Measurements from ENCODE around the gene BRD2. TPM values are rescaled to one million over a fixed set of nuclear protein-coding genes. Genes with fewer than 3 reads are reported as not detected.

Gene BRD2
- total RNA-seq, 4 donors from 2014 or later, result 107 to 154 (median 124) TPM

GRCh38 chr6:32949113-32949512 is 19.3 kb upstream of the BRD2 start:
- H3K27me3 ChIP-seq, result peaks cover 4% of the 10 kb centered on the region
- no peak for ATAC-seq
- WGBS, 2 donors (ENCODE audit: low coverage in 1 of 2), result 76 to 92% methylated on average over 2 to 3 of the region's 9 CpGs
- H3K4me3 ChIP-seq, result no peak overlapping the region
- H3K27ac ChIP-seq, result no peak overlapping the region
- peaks cover 0 to 8% (median 0%) of the 10 kb centered on the region in 3 donors for H3K9me3 ChIP-seq
- TF ChIP-seq CTCF (IDR thresholded peaks at IDR 0.05), result no peak
- no peaks in the 10 kb centered on the region for H3K36me3 ChIP-seq
- peaks cover 0 to 19% (median 0%) of the 10 kb centered on the region in 3 donors for H3K4me1 ChIP-seq

GRCh38 chr6:32950010-32950409 is 18.4 kb upstream of the BRD2 start:
- no peak for ATAC-seq
- H3K27me3 ChIP-seq, result peaks cover 4% of the 10 kb centered on the region
- 75 to 94% methylated on average over 3 of the region's 3 CpGs for WGBS, 2 donors (ENCODE audit: low coverage in 1 of 2)
- no peaks in the 10 kb centered on the region for H3K36me3 ChIP-seq
- no peak for TF ChIP-seq POLR2AphosphoS5 (IDR thresholded peaks at IDR 0.05)
- no peak for TF ChIP-seq EP300 (IDR thresholded peaks at IDR 0.05)
- TF ChIP-seq POLR2A (IDR thresholded peaks at IDR 0.05), result no peak
- no peak for TF ChIP-seq CTCF (IDR thresholded peaks at IDR 0.05)
- peaks cover 0 to 8% (median 0%) of the 10 kb centered on the region in 3 donors for H3K9me3 ChIP-seq
- H3K4me3 ChIP-seq, result no peak overlapping the region
- peaks cover 0 to 19% (median 0%) of the 10 kb centered on the region in 3 donors for H3K4me1 ChIP-seq
- no peak overlapping the region for H3K27ac ChIP-seq

- Histone ChIP-seq H3K4me3 (no peak overlapping the region), H3K27me3 (peaks cover under 1% of the 10 kb centered on the region), H3K9me3 (peaks cover 0 to 8% (median 0%) of the 10 kb centered on the region in 3 donors), H3K4me1 (peaks cover 0 to 19% (median 0%) of the 10 kb centered on the region in 3 donors), H3K36me3 (no peaks in the 10 kb centered on the region), H3K27ac (no peak overlapping the region)
- TF ChIP-seq CTCF (IDR thresholded peaks at IDR 0.05), result no peak
- no peak for TF ChIP-seq POLR2A (IDR thresholded peaks at IDR 0.05)
- TF ChIP-seq EP300 (IDR thresholded peaks at IDR 0.05), result no peak
- TF ChIP-seq POLR2AphosphoS5 (IDR thresholded peaks at IDR 0.05), result no peak
- no peak for ATAC-seq
- 67 to 82% methylated on average over 3 to 4 of the region's 8 CpGs for WGBS, 2 donors (ENCODE audit: low coverage in 1 of 2)
These were observed 17.9 kb upstream of the BRD2 start for GRCh38 chr6:32950449-32950848.

GRCh38 chr6:32952817-32953739 is 15.3 kb upstream of the BRD2 start, which contains the start of gene HLA-DMA:
HLA-DMA (minus strand) TSS chr6:32953097; CDS start chr6:32953036, 61 bp downstream.
- ATAC-seq, result peak; percentile 100
- H3K36me3 ChIP-seq, result no peaks in the 10 kb centered on the region
- no peaks in the 10 kb centered on the region for H3K9me3 ChIP-seq
- 36 to 50% methylated on average over 5 to 8 of the region's 10 CpGs for WGBS, 2 donors (ENCODE audit: low coverage in 1 of 2)
- peaks cover 0 to 19% (median 0%) of the 10 kb centered on the region in 3 donors for H3K4me1 ChIP-seq
- peak within 1 kb of the TSS; percentile 23 to 37 for H3K4me3 ChIP-seq
- H3K27me3 ChIP-seq, result no peaks in the 10 kb centered on the region
- H3K27ac ChIP-seq, result peak within 1 kb of the TSS; percentile 76 to 94 (median 82)
- TF ChIP-seq CTCF (IDR thresholded peaks at IDR 0.05) (peak; percentile 52 to 90 (median 86)), POLR2AphosphoS5 (IDR thresholded peaks at IDR 0.05) (peak; percentile 68), POLR2A (IDR thresholded peaks at IDR 0.05) (peak; percentile 28 to 52), EP300 (IDR thresholded peaks at IDR 0.05) (no peak)
